ENCODE measurements around the gene ARMC8. TPM values are rescaled to one million over a fixed set of nuclear protein-coding genes. Genes with fewer than 3 reads are reported as not detected.

ARMC8 gene
- polyA plus RNA-seq, 3 donors = 43.7 to 59.8 (median 52.7) TPM

GRCh38 chr3:138230525-138230924, 43.4 kb downstream of the ARMC8 start:
- no peak for DNase-seq (ENCODE audit: extremely low read depth in 1 of 11, low read depth in 9 of 11, low spot score in 4 of 11)

GRCh38 chr3:138232705-138233364, 45.7 kb downstream of the ARMC8 start:
- no peak for DNase-seq (ENCODE audit: extremely low read depth in 1 of 11, low read depth in 9 of 11, low spot score in 4 of 11)

- no peak for DNase-seq (ENCODE audit: extremely low read depth in 1 of 11, low read depth in 9 of 11, low spot score in 4 of 11)
Measured at GRCh38 chr3:138234401-138235179, 47.5 kb downstream of the ARMC8 start.

- no peak for DNase-seq (ENCODE audit: extremely low read depth in 1 of 11, low read depth in 9 of 11, low spot score in 4 of 11)
Measured at GRCh38 chr3:138238711-138239110, 51.6 kb downstream of the ARMC8 start.

GRCh38 chr3:138241061-138241460, 54.0 kb downstream of the ARMC8 start:
- DNase-seq (ENCODE audit: extremely low read depth in 1 of 11, low read depth in 9 of 11, low spot score in 4 of 11) = no peak

- DNase-seq (ENCODE audit: extremely low read depth in 1 of 11, low read depth in 9 of 11, low spot score in 4 of 11) = no peak
Measured at GRCh38 chr3:138241676-138242075, 54.6 kb downstream of the ARMC8 start.

- no peak for DNase-seq (ENCODE audit: extremely low read depth in 1 of 11, low read depth in 9 of 11, low spot score in 4 of 11)
Measured at GRCh38 chr3:138242466-138242865, 55.4 kb downstream of the ARMC8 start.

GRCh38 chr3:138245026-138245425, 57.9 kb downstream of the ARMC8 start:
- no peak for DNase-seq (ENCODE audit: extremely low read depth in 1 of 11, low read depth in 9 of 11, low spot score in 4 of 11)

GRCh38 chr3:138249636-138250035, 62.5 kb downstream of the ARMC8 start:
- DNase-seq (ENCODE audit: extremely low read depth in 1 of 11, low read depth in 9 of 11, low spot score in 4 of 11) = no peak

GRCh38 chr3:138253609-138254008, 66.5 kb downstream of the ARMC8 start:
- no peak for DNase-seq (ENCODE audit: extremely low read depth in 1 of 11, low read depth in 9 of 11, low spot score in 4 of 11)

GRCh38 chr3:138254216-138254615, 67.1 kb downstream of the ARMC8 start:
- DNase-seq (ENCODE audit: extremely low read depth in 1 of 11, low read depth in 9 of 11, low spot score in 4 of 11) = no peak

GRCh38 chr3:138256022-138256421, 68.9 kb downstream of the ARMC8 start:
- no peak for DNase-seq (ENCODE audit: extremely low read depth in 1 of 11, low read depth in 9 of 11, low spot score in 4 of 11)

GRCh38 chr3:138257986-138258385, 70.9 kb downstream of the ARMC8 start:
- DNase-seq (ENCODE audit: extremely low read depth in 1 of 11, low read depth in 9 of 11, low spot score in 4 of 11) = no peak

GRCh38 chr3:138259126-138259525, 72.0 kb downstream of the ARMC8 start:
- DNase-seq (ENCODE audit: extremely low read depth in 1 of 11, low read depth in 9 of 11, low spot score in 4 of 11) = no peak

- DNase-seq (ENCODE audit: extremely low read depth in 1 of 11, low read depth in 9 of 11, low spot score in 4 of 11) = no peak
Measured at GRCh38 chr3:138260611-138261010, 73.5 kb downstream of the ARMC8 start.

GRCh38 chr3:138263104-138263503, 76.0 kb downstream of the ARMC8 start:
- DNase-seq (ENCODE audit: extremely low read depth in 1 of 11, low read depth in 9 of 11, low spot score in 4 of 11) = no peak

GRCh38 chr3:138265745-138266144, 78.6 kb downstream of the ARMC8 start:
- no peak for DNase-seq (ENCODE audit: extremely low read depth in 1 of 11, low read depth in 9 of 11, low spot score in 4 of 11)

GRCh38 chr3:138267083-138267482, 80.0 kb downstream of the ARMC8 start:
- no peak for DNase-seq (ENCODE audit: extremely low read depth in 1 of 11, low read depth in 9 of 11, low spot score in 4 of 11)

- DNase-seq (ENCODE audit: extremely low read depth in 1 of 11, low read depth in 9 of 11, low spot score in 4 of 11) = no peak
Measured at GRCh38 chr3:138270245-138270644, 83.1 kb downstream of the ARMC8 start.

- no peak for DNase-seq (ENCODE audit: extremely low read depth in 1 of 11, low read depth in 9 of 11, low spot score in 4 of 11)
Measured at GRCh38 chr3:138271189-138271794, 84.2 kb downstream of the ARMC8 start.

All from renal cortex interstitium (tissue), 11 donors.